SKM-1 (cell line): ENCODE measurements around the gene KCTD21.
"Not testable (repeated sequence)": the region's sequence is repeated elsewhere in the genome, so short reads cannot be mapped to it uniquely, and the experiment has no call there.

ENCODE experiments used
- DNase-seq: peaks from one replicate; lab custom pipeline; 2025; ENCODE audit not compliant: unreplicated experiment; lab: John Stamatoyannopoulos, UW

KCTD21 gene

DNA sequence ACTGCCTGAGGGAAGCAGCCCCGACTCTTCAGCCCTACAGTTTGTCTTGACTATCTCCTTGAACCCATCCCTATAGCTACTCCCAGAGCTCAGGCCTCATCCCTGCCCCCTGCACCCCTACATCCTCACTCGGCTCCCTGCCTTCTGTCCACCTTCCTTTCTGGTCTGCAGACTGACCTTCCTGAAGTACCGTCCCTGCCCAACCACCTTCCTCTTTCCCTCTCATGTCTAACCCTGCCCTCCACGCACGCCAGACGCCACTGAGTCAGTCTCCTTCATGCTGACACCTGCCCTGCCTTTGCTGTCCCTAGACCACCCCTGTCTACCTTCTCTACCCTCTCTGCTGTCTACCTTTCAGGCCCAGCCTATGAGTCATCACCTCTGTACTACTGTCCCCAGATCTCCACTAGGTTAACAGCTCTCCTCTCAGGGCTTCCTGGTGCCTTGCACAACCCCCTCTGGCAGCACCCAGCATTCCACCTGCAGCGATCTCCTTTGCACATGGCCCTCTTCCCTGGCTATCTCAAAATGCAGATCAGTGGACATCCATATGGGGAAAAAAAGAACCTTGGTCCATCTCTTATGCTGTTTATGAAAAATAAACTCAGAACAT is 8.9 kb downstream of the KCTD21 start:
- no peak for DNase-seq

DNA sequence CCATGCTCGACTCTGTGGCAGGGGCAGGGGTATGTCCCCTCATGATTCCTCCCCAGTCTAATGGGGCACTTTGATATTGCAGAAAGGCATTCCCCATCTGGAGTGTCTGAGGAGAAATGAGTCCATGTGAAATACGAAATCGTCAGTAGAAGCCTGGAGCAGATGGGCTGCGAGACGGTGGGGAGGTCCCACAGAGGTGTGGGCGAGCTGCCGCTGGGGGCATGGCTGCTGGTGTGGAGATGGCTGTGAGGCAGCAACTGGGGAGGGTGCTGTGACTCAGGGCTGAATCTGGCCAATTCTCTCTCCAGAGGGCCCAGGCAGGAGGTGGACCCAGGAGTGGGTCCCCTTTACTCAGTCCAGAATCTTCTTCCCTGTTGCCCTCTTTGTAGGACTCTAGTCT is 11.2 kb downstream of the KCTD21 start:
- no peak for DNase-seq

DNA sequence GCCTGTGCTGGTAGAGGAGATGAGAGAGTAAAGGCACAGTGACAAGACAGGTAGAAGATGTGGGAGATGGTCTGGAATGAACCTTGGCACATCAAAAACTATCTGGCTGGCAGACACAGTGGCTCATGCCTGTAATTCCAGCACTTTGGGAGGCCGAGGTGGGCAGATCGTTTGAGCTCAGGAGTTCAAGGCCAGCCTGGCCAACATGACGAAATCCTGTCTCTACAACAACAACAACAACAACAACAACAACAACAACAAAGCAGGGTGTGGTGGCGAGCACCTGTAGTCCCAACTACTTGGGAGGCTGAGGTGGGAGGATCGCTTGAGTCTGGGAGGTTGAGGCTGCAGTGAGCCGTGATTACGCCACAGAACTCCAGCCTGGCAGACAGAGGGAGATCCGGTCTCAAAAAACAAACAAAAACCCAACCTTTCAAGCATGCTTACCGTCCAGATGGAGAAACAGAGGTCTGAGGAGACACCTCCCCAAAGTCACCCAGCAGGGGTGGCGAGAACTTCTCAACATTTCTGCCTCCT is 11.8 kb downstream of the KCTD21 start:
- DNase-seq = no peak

- DNase-seq = not testable (repeated sequence)
These were observed 12.6 kb downstream of the KCTD21 start for GRCh38 chr11:78175862-78176261.

- no peak for DNase-seq
These were observed 16.5 kb downstream of the KCTD21 start for GRCh38 chr11:78171951-78172350.

DNA sequence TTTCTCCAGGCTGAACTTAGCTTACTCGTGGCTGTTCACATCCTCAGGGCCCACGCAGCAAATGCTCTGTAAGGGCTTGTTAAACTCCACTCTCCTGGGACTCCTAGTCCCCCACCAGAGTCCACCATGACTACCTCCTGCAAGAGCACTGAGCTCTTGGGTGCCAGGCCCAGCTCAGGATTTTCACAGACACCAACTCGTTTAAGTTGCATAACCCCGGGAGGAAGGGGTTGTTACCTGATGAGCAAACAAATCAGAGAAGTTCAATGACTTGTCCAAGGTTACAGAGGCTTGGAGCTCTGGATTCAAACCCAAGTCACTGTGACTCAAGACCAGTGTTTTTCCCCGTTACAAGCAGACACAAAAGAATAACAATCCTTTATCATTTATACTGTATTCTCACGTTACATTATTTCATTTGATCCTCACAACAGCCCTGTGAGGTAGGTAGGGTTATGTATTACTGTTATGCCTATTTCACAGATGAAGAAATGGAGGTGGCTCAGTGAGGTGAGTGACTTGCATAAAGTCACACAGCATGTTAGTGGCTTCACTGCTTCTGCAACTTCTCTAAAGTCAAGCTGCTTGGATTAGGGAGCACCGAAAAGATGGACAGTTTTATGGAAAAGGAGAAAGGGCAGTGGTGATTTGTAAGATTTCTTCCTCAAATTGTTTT is 17.4 kb downstream of the KCTD21 start:
- no peak for DNase-seq

GRCh38 chr11:78170413-78170812 is 18.0 kb downstream of the KCTD21 start:
- DNase-seq = no peak

DNA sequence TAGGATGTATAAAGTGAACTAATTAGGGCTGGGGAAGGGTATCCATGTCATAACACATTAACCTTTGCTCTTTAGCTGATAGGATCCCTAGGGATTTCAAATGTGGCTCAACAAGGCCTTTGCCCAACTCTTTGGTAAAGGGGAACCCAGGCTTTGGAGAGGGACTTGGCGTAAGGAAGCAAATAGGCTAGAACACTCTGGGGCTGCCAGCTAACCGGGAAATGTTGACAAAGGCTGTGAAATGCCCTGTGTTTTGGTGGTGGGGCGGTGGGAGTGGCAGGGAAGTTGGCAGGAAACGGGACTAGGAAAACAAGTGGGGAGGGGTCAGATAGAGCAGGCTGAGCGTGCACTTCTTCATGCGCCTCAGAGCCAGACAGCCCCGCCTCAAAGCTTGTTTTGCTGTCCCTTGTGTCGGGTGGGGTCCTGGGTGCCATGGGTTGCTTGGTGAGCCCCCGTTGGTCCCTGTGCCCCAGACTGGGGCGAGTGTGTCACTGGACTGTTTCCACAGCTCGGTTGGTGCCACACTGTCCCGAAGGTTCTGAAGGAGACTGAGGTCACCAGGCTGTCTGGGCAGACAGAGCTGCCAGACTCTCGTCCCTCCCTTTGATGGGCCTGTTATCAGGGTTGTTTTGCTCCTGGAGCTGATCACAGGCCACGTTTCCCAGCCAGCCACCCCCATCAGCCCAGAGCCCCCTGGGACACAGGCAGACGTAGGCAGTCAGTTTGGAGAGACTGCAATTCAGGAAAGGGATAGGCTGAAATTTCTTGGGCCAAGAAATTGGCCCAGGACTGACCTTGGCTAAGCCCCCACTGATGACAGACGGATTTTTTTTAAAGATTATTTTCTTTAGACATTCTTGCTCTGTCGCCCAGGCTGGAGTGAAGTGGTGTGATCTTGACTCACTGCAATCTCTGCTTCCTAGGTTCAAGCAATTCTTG is 19.6 kb downstream of the KCTD21 start:
- DNase-seq = no peak

DNA sequence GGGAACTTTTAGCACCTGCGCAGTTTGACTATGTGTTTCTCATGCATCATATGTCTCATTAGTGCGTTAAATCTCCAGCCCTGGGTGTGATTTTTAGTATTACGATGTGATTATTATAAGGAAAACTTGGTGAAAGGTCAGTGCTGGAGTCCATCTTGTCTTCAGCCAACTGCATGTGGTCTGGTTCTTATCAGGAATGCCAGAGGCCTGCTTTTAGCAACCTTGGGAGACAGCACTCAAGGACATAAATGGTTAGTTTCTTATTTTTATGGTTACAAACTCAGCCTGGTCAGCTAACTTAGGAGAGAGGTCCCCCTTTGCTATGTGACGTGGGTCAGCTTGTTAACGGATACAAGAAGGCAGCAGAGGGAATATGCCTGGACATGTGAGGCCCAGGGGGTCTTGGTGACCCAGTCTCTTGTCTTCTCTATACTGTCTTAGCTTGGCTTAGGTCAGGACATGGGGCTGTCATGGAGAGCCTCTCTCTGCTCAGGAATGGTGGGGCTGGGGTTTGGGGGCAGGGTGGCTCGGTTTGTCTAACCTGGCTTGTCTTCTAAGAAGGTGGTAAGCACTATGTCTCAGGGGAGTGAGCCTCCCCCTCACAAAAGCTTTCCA is 21.5 kb downstream of the KCTD21 start:
- no peak for DNase-seq

DNA sequence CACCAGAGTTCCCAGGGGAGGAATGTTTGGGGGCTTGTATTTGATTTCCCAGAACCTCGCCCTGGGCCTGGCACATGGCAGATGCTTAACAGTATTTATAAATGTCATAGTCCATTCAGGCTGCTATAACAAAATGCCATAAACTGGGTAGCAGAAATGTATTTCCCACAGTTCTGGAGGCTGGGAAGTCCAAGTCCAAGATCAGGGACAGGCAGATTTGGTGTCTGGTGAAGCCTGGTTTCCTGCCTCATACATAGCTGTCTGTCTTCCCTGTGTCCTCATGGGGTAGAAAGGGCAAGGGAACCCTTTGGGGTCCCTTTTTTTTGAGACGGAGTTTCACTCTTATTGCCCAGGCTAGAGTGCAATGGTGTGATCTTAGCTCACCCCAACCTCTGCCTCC is 24.0 kb downstream of the KCTD21 start:
- no peak for DNase-seq

- no peak for DNase-seq
These were observed 24.6 kb downstream of the KCTD21 start for GRCh38 chr11:78163828-78164227.

DNA sequence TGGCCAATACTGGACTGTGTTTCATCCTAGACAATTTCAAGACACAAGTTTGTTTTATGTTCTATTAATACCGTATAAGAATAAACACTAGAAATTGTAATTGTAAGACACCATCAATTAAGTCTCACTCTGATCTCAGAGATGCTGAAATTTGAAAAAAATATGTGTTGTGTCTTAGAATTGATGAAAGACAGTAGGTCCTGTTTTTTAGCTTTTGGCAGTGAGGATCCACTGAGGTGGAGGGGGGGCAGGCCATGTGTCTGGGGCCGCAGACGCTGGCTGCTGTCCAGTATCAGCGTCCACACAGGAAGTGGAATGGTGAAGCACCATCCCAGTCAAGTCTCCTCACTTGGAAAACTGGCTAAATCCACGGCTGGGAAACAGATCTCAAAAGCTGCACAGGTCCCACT is 26.5 kb downstream of the KCTD21 start:
- no peak for DNase-seq

DNA sequence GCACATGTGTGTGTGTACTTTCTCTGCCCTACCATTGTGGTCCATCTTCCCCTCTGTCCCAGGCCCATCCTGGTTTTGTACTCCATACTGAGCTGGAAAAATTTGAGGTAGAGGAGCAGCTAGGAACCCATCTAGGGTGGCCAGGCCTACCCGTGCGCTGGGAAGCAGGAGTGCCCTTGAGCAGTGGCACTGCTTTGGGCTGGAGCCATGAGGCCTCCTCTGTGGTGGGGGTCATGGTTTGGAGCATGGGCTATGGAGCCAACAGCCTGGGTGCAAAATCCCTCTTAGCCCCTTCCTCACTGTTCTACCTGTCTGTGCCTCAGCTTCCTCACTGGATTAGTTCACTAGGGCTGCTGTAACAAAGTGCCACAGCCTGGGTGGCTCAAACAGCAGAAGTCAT is 27.1 kb downstream of the KCTD21 start:
- no peak for DNase-seq

DNA sequence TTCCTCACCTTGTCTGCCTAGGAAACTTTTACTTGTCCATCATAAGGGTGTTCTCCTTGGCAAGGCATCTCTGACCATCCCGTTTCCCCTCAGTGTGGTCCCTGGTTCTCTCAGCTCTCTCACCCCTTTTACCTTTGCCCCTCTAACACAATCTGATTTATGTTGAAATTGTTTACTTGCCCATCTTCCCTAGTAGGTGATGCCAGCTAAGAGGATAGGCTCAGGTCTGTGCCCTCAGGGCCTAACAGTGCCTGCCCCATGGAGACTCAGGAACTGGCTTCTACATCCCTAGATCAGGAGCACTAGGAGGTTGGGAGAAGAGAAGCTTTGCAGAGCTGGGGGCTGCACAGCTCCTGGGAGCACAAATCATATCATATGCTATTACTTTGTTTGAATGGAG is 27.9 kb downstream of the KCTD21 start:
- no peak for DNase-seq

- no peak for DNase-seq
These were observed 29.3 kb downstream of the KCTD21 start for GRCh38 chr11:78158987-78159652.

DNA sequence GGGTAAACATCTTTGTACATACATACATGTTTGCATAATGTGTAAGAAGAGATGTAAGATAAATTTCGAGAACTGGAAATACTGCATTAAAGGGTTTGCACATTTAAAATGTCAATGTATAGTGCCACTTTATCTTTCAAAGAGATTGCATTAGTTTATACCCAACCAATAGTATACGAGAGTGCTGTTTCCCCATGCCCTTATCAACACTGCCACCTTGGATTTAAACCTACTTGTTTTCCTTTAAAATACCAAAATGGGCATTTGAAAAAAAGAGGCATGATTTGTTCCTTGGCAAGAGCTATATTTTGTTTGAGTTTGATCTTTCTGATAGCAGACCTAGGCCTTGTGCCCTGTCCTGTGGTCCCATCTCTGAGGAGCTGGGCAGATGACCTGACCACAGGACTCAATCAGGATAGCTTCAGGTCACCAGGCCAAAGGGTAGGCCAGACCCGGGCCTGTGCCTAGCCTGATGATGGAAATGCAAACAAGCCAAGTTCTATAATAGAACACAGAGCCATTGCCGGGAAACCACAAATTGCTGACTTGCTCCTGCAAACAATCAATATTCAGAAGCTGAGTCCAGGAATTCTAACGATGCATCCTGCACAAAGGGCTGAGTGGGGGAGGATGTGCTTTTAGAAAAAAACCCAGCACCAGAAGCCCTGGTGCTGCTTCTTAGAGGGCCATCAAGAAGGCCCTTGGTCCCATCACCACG is 32.1 kb downstream of the KCTD21 start:
- DNase-seq = no peak

- DNase-seq = no peak
These were observed 36.6 kb downstream of the KCTD21 start for GRCh38 chr11:78151804-78152203.

DNA sequence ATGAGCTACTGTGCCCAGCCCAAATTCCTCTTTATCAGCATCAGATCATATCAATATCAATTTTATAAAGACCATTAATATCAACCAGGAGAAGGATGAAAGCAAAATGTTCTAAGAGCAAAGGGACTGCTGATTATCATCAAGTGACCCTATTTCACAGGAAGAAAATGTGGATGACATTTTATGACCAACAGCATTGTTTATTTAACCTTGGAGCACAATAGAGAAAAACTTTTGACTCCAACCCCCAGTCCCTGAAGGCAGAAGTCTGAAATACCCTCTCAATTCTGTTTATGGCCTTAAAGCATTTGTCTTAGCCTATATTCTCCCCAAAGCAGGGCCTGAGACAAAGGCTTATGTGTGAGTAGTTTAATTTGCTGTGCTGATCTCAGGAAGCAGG is 37.7 kb downstream of the KCTD21 start:
- no peak for DNase-seq

GRCh38 chr11:78150346-78150745 is 38.1 kb downstream of the KCTD21 start:
- DNase-seq = no peak

GRCh38 chr11:78149646-78150045 is 38.8 kb downstream of the KCTD21 start:
- no peak for DNase-seq
